C4-2B (cell line): ENCODE data around the gene SPECC1.

Experiments used
- ZFX ChIP-seq: fragments of 450-650 bp; IDR thresholded peaks from 2 replicates; pipeline ENCODE4 v1.6.1; 2017
- TF ChIP-seq, protein P1 (sequence below): fragments of 450-650 bp; conservative IDR thresholded peaks from 2 replicates; pipeline ENCODE4 v1.5.1; 2017; ENCODE audit warnings: mild to moderate bottlenecking

DNA sequence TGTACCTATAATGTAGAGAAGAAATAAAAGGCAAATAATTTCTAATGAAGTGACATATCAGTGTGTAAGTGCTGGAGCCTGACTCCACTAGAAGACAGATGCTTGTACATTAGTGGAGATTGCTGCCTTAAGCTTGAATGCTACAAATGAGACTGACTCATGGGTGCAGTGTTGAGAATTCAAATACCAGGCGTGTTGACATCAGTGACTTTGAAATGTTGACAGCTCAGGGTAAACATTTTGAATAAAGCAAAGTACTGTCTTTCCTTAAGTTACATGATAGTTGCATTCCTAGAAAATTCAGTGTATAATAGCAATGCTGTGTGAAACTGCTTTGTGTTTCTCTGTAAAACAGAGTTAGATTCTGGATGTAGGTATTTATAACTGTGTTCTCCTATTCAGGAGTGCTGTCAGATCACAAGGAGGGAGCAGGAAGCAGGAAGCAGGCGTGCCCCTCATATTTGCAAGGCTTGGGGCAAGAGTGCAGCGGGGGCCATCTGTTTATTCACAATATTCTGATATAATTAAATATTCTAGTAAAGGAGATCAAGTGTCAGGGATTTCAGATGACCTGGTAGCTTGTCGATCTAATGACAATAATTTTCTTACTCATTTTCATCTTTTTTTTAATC lies 119.0 kb downstream of the SPECC1 start:
- TF ChIP-seq, protein P1, sequence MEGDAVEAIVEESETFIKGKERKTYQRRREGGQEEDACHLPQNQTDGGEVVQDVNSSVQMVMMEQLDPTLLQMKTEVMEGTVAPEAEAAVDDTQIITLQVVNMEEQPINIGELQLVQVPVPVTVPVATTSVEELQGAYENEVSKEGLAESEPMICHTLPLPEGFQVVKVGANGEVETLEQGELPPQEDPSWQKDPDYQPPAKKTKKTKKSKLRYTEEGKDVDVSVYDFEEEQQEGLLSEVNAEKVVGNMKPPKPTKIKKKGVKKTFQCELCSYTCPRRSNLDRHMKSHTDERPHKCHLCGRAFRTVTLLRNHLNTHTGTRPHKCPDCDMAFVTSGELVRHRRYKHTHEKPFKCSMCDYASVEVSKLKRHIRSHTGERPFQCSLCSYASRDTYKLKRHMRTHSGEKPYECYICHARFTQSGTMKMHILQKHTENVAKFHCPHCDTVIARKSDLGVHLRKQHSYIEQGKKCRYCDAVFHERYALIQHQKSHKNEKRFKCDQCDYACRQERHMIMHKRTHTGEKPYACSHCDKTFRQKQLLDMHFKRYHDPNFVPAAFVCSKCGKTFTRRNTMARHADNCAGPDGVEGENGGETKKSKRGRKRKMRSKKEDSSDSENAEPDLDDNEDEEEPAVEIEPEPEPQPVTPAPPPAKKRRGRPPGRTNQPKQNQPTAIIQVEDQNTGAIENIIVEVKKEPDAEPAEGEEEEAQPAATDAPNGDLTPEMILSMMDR: no peak
- TF ChIP-seq ZFX: no peak
